Stimulated activated CD8-positive, alpha-beta memory T cell treated with anti-CD3 and anti-CD28 coated beads, Interleukin-4, amount 100 ng/mL, for 1 hour (primary cell): ENCODE results near the gene CENPM.
A peak's percentile ranks its signal among the peaks of the same experiment; 100 is the strongest.

Source experiments
- DNase-seq, 2 donors: peaks; one replicate each; pipeline ENCODE4 v3.0.0-alpha.2; 2020; ENCODE audit warnings: low read depth in 2 of 2, low spot score in 1 of 2

Gene CENPM

DNA sequence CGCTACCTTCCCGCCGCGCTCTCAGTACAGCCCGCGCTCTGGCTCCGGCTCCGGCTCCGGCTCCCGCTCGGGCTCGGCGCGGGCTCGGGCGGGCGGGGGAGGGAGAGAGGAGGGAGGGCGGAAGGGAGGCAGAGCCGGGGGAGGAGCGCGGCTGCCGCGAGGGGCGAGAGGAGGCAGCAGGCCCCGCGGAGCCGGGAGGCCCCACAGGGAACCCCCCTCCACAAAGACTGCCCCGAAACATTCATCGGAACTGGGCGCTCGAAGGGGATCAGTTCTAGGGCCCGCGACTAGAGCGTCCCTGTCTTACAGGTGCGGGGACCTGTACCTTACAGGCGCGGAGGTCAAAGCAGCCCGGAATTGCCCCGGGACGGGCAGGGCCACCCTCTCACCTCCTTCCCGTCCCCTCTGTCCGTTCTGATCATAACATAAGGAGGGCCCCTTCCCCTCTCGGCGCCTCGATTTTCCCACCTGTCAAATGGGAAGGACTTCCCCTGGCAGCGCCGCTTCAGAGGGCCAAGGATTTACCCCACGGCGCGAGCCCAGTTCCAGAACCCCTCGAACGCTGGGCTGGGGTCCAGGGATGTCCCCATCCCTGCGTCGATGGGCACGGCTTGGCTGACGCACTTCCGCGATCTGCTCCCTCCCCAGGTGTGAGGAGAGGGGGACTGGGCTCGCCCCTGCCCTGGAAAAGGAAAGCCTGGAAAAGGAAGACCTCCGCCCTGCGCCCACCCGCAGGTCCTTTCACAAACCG, 31.7 kb downstream of the CENPM start, which contains the start of gene SHISA8:
Gene SHISA8 (minus strand): TSS at position 40 of the 751 bp plus-strand sequence. CDS start 407 bp downstream, outside the sequence.
- peak in 1 of 2 donors; percentile 36 for DNase-seq

DNA sequence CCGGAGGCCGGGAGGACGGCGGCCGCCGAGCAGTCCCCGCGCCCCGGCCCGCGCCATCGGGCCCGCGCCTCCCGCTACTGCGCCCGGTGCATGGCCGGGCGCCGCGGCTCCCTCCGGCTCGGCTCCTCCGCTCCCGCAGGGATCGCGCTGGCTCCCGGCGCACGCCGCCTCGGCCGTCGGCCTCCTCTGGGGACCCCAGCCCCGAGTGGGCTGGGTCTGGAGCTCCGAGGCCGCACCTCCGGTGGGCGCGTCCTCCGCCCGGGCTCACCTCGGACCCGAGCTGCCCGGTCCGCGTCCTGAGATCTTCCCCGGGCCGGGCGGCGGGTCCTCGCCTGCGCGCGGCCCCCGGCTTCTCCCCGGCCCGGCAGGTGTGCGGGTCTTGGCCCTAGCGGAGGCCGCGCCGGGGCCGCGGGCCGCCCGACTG, 32.3 kb downstream of the CENPM start:
- no peak for DNase-seq

DNA sequence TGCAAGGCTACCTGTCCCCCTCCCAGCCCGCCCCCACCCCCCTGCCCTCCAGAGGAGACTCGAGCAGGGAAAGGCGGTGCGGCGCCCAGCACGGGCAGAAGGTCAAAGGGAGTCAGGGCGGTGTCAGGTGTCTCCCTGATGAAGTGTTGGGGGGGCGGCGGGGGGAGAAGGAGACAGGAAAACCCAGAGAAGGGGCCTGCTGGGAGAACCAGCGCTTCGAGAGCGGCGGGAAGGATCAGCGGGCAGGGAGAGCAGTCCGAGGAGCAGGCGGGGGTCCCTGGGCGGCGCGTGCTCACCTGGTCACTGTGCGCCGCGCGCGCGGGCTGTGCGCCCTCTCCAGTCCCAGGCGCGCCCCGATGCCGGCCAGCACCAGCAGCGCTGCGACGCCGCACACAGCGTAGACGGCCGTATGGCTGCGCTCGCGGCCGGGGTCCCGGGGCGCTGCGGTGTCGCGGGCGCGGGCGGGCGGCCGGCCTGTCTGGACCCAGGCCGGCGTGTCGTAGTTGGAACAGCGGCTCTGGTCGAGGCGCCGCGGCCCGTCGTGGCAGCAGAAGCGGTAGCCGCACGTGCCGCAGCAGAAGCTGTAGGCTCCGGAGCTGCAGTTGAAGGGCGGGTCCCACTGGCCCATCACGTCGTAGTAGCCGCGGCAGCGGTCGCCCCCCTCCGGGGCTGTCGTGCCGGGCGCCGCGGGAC, 33.0 kb downstream of the CENPM start:
- DNase-seq, result no peak

DNA sequence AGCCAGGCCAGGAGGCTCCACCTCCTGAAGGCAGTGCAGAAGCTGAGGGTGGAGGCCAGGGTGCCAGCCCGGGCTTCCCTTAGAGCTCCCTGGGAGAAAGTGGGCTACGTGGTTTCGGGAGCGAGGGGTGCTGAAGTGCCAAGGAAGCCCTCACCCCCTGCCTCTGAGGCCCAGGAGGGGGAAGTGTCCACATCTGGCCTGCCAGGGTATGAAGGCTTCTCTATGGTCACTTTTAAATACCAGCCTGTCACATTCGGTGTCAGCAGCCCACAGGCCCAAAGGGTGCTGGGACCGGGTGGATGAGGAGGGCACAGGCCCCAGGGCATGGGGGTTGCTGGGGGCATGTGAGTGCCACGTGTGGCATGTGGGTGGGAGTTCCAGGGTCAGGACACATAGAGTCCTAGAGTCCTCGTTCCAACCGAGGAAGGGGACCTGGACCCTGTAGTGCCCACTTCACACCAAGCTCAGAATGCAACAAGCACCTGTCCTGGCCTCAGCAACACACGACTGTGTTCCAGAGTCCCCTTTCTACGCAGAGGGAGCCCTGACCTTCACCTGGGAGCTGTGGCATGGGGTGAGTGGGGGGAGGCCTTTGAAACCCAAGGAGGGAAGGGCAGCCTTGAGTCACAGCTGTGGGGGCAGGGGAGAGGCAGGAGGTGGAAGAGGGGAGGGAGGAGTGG, 33.8 kb downstream of the CENPM start:
- DNase-seq, result no peak

DNA sequence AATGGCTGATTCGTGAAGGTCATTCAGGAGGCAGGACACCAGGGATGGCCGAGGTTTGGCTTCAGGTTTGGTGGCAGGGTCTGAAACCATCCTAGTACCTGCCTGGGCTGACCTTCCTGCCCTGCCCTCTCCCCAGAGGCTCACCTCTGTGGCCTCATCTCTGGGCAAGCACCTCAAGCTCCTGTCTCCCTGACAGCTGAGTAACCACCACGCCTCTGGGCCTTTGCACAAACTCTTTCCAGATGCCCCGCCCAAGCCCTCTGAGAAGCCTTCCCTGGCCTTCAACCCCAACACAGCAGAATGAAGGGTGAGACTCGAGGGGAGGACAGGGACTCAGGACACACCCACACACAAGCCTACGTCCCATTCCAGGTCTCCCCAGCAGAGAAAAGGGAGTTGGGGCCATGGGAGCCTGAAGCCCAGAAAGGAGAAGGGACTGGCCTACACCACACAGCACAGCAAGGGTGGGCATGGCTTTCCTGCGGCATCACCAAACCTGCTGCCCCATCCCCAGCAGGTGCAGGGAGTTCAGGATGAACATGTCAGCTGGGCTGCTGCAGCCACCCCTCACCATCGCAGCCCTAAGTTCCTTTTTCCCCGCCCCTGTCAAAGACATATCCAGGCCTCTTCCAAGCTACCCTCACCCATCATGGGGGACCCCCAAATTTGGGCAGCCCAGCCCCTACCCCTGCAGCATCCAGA, 34.5 kb downstream of the CENPM start:
- DNase-seq, result no peak

DNA sequence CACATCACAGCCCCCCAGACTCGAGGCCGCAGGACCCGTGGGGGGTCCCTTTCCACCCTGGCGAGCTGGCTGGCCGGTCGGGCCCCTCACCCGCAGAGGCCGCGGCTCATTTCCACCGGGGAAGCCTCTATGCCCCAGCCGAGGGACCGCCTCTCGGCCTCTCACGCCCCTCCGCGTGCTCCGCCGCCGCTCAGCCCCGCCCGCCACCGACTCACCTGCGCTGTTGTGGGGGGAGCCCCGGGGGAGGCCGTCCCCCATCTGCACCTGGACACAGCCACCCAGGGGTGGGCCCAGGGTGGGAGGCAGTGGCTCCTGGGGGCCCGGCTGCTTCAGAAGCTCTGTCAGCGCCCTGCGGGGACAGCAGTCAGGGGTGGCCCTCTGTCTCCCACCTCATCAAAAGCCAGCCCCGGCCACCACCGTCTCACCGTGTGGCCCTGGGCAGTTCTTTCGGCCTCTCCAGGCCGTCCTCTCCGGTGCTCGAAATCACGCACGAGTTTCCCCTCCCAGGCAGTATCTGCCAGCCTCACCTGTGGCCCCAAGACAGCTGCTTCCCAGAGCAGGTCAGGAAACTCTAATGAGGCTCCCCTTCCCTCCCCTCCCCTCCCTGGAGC, 35.8 kb downstream of the CENPM start:
- no peak for DNase-seq

DNA sequence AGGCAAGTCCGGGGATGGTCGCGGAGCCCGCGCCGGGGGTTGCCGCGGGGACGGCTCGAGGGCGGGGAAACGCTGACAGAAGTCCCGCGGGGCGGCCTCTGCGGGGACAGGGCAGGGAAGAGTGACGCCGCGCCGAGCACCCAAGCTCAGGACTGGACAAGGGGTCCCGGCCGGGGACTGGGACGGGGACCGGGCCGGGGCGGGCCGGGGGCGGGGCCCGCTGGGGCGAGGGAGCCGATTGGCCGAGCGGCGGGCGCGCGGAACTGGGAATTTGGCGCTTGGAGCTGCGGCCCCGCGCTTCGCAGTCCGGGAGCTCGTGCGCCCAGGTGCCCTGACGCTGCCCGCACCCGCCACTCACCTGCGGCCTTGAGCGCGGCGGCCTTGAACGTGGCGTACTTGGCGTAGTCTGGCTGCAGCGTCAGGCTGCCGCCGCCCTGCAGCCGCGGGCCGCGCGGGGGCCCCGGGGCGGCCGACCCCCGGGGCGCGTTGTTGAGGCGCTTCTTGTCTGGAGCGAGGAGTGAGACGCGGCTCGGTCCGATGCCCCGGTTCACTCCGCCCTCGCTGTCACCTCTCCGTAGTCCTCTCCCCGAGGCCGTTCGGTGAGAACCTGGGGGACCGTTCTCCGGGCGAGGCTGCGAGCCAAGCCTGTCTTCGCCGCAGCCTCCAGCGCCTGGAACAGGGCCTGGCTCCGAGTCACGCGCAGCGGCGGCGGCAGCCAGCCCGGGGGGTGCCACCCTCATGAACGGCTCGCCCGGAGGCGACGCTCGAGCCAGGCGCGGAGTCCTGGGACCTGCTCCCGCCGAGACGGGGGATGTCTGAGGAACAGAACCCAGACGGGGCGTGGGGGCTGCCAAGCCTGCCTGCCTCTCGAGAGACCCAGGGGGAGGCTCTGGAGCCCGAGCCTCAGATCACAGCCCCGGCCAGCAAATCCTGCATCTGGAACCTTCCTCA, 36.6 kb downstream of the CENPM start:
- no peak for DNase-seq

DNA sequence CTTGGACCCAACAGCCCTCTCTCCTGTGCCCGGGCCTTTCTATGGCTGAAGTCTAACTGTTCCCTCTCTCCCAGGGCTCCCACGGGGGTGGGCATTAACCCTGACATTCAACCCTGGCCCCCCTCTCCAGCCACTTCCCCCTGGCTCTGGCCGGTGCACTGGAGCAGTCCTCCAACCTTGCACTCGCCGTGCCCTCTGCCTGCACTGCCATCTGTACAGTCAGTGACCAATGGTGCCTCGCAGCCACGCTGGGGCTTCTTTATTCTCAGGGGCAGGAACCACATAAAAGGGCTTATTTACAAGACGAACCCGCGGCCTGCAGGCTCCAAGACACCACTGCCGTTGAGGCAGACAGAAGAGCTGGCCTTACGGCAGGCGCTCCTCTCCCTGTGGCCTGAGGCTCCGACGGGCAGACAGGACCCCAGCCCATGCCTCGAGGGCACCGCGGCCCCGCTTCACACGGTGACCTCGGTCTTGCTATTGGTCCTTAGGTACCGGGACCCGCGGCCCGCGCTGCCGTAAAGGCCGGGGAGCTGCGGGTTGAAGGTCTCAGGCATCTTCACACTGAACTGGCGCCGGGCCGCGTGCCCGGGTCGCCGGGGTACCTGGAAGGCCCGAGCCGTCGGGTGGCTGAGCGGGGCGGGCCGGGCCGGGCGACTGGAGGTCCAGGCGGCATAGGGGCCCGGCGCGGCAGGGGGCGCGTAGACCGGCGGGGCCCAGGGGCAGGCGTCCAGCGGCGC, 37.5 kb downstream of the CENPM start:
- DNase-seq, result no peak

DNA sequence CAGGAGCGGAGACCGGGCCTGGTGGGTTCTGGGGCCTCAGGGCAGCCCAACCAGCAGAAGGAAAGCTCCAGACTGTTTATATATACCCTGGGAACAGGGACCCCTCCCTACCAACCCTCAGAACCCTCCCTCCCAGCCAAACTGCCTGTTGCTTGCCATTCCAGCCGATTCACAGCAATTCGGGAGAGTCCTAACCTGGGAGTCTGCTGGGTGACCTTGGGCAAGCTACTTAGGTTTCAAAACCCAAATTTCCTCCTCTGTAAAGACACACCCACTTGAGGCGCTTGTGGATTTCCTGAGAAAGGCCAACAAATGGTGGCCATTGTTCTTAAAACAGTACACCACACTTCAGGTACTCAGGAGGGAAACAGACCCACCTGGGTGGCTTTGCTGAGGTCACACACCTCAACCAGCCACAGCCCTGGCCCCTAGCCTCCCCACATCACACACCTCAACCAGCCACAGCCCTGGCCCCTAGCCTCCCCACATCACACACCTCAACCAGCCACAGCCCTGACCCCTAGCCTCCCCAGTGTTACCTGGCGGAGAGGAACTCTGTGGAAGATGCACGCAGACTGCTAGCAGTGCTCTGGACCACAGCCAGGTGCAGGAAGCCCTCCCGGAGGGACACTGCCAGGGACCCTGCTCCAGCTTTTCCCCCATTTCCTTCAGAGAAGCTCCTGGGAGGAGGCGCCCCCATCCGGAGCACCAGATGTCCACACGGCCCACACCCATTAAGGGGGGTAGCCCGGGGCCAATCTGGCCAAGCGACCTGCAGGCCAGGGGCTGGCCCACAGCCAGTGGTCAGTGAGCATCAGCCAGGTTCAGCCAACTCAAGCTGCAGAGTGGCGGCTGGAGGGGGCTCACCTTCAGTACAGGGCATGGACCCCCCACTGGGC, 38.3 kb downstream of the CENPM start:
- DNase-seq, result no peak

DNA sequence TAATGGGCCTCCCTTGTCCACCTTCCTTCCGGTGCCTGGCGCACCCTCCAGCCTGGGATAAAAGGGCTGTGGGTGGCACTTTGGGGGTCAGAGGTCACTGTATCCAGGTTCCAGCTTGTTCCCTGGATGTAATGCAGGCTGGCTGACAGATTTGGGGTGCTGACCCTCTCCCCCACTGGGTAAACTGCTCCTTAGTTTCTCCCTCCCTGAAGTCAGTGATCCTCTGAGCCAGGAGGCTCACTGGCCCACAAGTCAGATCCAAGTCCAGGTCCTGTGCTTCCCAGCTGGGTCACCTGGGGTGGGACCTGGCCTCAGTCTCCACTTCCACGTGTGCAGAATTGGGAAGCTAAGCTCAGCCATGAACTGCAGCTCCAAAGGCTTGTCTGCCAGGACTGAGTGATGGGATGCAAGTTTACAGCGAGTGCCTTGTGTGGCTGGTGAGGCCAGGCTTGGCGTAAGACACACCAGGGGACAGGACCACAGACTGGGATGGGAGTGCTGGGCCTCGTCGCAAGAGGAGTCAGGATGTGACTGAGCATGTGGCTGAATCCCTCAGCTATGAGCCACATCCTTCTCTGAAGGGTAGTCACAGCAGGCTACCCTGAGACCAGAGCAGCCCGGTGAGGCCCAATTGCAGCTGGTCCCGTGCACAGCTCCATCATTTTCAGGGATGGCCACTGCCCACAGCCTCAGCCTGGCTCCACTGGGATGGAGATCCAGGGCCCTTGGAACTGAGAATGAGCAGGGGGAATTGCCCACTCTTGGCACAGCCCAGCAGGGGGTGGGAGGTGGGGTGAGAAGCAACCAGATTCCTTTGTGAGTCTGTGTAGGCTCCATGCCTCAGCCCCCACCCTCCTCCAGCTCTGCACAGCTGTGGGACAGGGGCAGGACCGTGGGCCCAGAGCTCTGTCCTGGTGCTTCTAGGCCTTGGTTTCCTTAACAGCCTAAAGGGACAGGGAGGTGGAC, 39.2 kb downstream of the CENPM start:
- no peak for DNase-seq

DNA sequence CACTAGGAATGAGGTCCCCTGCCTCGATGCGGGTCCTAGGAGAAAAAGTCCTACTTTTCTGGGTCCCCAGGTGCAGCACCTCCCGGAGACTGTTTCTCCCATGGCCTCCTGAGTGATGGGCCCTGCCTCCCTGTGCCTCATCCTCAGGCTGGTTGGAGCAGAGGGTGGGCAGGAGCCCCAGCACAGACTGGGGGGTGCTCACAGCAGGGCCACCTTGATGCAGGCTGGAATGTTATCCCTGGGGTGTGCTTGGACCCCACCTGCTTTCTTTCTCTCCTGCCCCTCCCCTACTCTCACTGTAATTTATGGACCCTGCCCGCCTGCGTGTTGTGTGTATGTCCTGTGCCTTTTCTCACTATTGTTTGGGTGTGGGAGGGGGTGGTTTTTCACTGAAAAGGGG, 40.1 kb downstream of the CENPM start:
- no peak for DNase-seq

DNA sequence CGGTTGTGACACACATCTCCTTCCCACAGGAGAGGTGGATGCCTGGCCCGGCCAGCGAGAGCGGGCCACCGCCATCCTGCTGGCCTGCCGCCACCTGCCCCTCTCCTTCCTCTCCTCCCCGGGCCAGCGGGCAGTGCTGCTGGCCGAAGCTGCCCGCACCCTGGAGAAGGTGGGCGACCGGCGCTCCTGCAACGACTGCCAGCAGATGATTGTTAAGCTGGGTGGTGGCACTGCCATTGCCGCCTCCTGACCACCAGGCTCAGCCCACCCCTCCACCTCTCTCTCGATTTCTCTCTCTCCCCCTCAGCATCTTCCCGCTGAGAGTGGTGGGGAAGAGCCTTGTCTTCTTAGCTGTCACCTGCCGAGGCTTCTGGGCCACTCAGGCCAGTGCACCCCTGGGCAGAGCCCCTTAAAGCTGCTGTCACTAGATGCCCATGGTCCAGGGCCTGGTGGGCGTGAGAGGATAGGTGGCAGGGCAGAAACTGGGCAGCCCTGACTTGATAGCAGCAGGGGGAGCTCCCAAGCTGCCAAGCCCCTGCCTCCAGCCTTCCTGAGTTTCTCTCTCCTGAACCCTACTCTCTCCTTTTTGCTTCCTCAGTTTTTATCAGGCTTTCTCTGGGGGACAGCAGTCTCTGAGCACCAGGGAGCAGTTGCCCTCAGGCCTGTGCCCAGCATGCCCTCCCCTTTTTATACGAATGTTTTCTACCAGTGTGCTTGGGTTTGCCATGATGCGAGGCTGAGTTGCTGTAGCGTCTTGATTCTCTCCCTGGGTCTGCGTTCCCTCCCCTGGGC, 41.3 kb downstream of the CENPM start:
- DNase-seq, result no peak

DNA sequence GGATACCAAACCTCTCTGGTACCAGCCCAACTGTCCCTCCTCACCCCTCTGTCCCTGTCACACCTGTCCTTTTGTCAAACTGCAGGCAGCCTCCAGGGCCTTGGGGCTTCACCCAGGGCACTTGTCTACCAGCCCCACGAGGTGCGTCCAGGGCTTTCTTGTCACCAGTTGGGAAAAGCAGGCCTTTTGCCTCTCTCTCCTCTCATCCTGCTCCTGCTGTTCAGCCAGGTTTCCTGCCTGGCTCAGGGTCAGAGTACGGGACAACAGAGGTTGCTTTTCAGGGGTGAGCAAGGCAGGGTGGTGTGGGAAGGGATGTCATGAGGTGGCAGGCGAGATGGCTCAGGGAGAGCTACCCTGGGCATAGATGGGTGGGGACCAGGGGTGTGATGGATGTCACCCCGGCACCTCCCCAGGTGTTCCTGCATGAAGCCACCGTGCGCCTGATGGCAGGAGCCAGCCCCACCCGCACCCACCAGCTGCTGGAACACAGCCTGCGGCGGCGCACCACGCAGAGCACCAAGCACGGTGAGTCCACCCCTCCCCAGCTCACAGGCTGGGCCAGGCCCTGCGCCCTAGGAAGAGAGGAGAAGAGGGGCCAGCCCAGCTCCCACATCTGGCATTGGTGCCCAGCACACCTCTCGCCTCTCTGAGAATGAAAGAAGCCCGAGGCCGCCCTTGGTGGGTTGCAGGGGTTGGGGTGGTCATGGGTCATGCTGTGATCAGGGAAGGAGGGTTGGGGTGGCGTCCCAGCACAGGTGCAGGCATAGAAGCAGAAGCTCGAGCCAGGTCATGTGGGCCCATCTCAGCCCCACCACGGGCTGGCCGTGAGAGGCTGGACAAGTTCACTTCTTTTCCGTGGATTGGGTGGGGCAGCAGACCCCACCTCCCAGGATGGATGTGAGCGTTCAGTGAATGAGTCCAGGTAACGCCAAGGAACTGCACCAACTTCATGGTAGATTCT, 42.2 kb downstream of the CENPM start:
- DNase-seq, result no peak

DNA sequence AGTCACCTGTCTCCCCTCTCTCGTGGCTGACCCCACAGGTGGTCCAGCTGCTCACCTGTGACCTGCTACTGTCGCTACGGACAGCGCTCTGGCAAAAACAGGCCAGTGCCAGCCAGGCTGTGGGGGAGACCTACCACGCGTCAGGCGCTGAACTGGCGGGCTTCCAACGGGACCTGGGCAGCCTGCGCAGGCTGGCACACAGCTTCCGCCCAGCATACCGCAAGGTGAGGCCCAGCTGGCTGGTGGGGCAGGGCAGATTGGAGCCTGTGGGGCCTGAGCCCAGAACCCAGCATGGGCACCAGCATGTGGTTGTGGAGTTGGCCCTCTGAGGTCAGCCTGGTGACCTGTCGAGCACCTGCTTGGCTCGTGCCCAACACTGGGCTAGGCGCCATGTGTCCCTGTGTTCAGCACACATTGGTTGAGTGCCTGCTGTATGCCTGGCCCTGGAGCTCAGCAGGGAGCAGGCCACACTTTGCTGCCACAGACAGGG, 44.0 kb downstream of the CENPM start:
- no peak for DNase-seq

DNA sequence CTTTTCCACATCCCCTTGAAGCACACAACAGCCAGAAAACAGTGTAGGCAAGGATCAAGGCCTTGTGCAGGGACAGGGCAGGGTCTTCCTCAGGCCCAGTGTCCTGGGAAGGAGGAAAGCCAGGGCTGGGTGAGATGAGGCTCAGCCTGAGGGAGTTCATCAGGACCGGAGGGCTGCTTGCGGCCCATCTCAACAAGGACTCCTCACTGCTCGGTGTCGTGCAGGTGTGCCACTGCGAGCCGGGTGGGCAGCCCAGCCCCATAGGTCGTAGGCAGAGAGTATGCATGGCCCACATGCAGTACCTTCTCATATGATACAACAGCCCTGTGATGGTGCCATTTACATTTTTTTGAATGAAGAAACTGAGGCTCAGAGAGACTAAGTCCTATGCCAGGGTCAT, 44.9 kb downstream of the CENPM start:
- no peak for DNase-seq
